Activated CD4-positive, alpha-beta T cell treated with anti-CD3 and anti-CD28 coated beads, Interleukin-2, amount 10 ng/mL, durations not matched to agents 7 days and 5 days (primary cell): Measurements from ENCODE around the gene MACIR. TPM values are rescaled to one million over a fixed set of nuclear protein-coding genes. Genes with fewer than 3 reads are reported as not detected.

Source experiments
- CTCF ChIA-PET: fragments of 350-600 bp; sonication (Branson Sonifier 250); formaldehyde crosslinking; loops from one replicate; lab custom pipeline; 2021; ENCODE audit warnings: antibody characterized with exemption; lab: Charles Lee
- POLR2A ChIA-PET: fragments of 350-600 bp; sonication (Branson Sonifier 250); formaldehyde crosslinking; loops from one replicate; lab custom pipeline; 2021; ENCODE audit warnings: antibody characterized with exemption; lab: Charles Lee
- DNase-seq: peaks from one replicate; pipeline ENCODE4 v3.0.0-alpha.2; 2020
- H3K27ac Mint-ChIP-seq: one replicate; pipeline ENCODE4 v1.8.0; 2021; ENCODE audit warnings: mild to moderate bottlenecking, moderate library complexity, mixed read lengths
- H3K27me3 Mint-ChIP-seq: one replicate; pipeline ENCODE4 v1.8.0; 2021; ENCODE audit warnings: mixed read lengths
- H3K36me3 Mint-ChIP-seq: one replicate; pipeline ENCODE4 v1.8.0; 2021; ENCODE audit warnings: low read depth, mixed read lengths
- H3K4me1 Mint-ChIP-seq: one replicate; pipeline ENCODE4 v1.8.0; 2021; ENCODE audit warnings: mixed read lengths
- H3K4me3 Mint-ChIP-seq: one replicate; pipeline ENCODE4 v1.8.0; 2021; ENCODE audit warnings: mild to moderate bottlenecking, moderate library complexity, mixed read lengths
- H3K9me3 Mint-ChIP-seq: one replicate; pipeline ENCODE4 v1.8.0; 2021; ENCODE audit warnings: mixed read lengths
- total RNA-seq, 2 experiments: library from RNA; stranded (reverse); gene quantifications; one replicate each; pipeline ENCODE4 v1.2.3, GENCODE V29; 2021

Gene MACIR
- total RNA-seq, 2 experiments from 2014 or later: 8.2 to 9.0 TPM

GRCh38 chr5:103224894-103225246 lies 33.7 kb upstream of the MACIR start:
- H3K4me3 Mint-ChIP-seq: no peak overlapping the region
- no peak for DNase-seq
- no peaks in the 10 kb centered on the region for H3K9me3 Mint-ChIP-seq
- peak overlapping the region; percentile 22 for H3K27ac Mint-ChIP-seq
- ChIA-PET POLR2A (no interaction called here), CTCF (interaction anchor here (1.1 to 3.0 kb wide), 11 partner anchors 8 to 544 kb away, joined by 3 to 21 read pairs (median 4); partner anchors contain the start of genes GIN1 and PPIP5K2)
- peaks cover under 1% of the 10 kb centered on the region for H3K36me3 Mint-ChIP-seq
- H3K4me1 Mint-ChIP-seq: peaks cover 2% of the 10 kb centered on the region
- H3K27me3 Mint-ChIP-seq: peaks cover 25% of the 10 kb centered on the region

- no peak overlapping the region for H3K4me3 Mint-ChIP-seq
These were observed 30.5 kb upstream of the MACIR start for GRCh38 chr5:103228061-103228460.

GRCh38 chr5:103228588-103228987 lies 30.0 kb upstream of the MACIR start:
- ChIA-PET CTCF (no interaction called here), POLR2A (no interaction called here)
- Mint-ChIP-seq H3K4me3 (no peak overlapping the region), H3K27me3 (peaks cover 32% of the 10 kb centered on the region), H3K4me1 (peaks cover 2% of the 10 kb centered on the region), H3K9me3 (no peaks in the 10 kb centered on the region), H3K36me3 (no peaks in the 10 kb centered on the region), H3K27ac (no peak overlapping the region)
- DNase-seq: no peak

More at GRCh38 chr5:103228061-103228460, 30.5 kb upstream of the MACIR start:
- Mint-ChIP-seq H3K4me1 (peaks cover 2% of the 10 kb centered on the region), H3K36me3 (no peaks in the 10 kb centered on the region), H3K27ac (no peak overlapping the region), H3K9me3 (no peaks in the 10 kb centered on the region), H3K27me3 (peaks cover 32% of the 10 kb centered on the region)
- ChIA-PET CTCF (no interaction called here), POLR2A (no interaction called here)
- DNase-seq: no peak

DNA sequence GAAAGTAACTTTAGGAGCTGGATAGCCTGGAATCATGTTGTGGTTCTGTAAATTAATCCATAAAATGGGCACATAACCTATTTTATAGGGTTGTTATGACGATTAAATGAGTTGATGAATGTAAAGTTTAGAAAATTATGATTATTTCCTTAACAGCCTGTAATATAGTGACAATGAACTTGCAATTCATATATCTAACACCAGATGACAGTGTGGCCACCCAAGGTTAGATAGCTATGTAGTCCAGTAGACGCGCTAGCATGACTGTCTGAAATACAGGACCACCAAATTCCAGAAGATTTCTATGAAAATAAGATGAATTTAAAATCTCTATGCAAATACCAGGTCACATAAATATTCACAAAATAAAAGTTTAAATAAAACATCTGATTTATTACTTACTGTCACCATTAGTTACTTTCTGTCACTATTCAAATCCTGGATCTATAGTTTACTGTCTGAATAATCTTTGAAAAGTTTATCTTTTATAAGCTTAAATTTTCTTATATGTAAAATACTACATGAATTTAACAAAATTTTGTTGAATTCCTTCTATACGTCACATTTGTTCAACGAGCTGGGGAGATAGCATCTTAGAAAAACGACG lies 26.1 kb upstream of the MACIR start:
- H3K36me3 Mint-ChIP-seq: no peaks in the 10 kb centered on the region
- ChIA-PET POLR2A (no interaction called here), CTCF (interaction anchor here (0.9 to 1.4 kb wide), 4 partner anchors 24 to 243 kb away, joined by 3 to 4 read pairs (median 4); no protein-coding TSS in a partner anchor)
- no peaks in the 10 kb centered on the region for H3K4me1 Mint-ChIP-seq
- no peaks in the 10 kb centered on the region for H3K9me3 Mint-ChIP-seq
- no peak overlapping the region for H3K4me3 Mint-ChIP-seq
- DNase-seq: peak; percentile 27
- no peak overlapping the region for H3K27ac Mint-ChIP-seq
- peaks cover 29% of the 10 kb centered on the region for H3K27me3 Mint-ChIP-seq

DNA sequence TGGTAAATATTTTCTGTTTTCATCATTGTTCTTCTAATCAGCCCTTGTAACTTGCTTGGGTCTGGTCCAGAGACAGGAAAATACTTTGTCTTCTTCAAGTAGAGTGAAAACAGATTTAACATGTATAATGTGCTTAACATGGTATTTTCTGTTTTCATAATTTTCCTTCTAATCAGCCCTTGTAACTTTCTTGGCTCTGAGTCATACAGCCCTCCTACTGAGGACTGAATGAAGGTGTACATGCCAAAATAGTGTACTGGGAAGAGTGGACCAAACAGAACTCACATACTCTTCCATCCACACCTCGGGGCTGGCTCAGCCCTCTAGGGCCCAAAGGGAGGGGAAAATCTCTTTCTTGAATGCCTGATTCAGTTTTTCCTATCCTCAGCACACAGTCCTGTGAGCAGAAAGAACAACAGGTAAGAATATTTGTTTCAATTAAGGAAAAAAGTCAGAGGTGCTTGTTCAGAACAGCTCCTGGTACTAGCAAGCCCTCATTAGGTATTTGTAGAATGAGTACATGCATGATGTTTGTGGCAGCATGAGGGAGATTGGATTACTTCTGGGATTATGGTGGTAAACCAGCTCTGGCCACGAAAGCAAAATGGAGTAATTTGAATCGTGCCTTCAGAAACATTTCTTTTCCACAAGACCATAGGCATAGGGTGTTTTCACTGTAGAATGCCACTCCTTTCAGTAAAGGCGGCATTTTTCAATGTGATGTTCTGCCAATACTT lies 24.2 kb upstream of the MACIR start:
- Mint-ChIP-seq H3K27me3 (peaks cover 29% of the 10 kb centered on the region), H3K36me3 (no peaks in the 10 kb centered on the region), H3K4me1 (no peaks in the 10 kb centered on the region), H3K4me3 (no peak overlapping the region), H3K9me3 (peaks cover 5% of the 10 kb centered on the region), H3K27ac (no peak overlapping the region)
- ChIA-PET POLR2A (no interaction called here), CTCF (no interaction called here)
- no peak for DNase-seq

DNA sequence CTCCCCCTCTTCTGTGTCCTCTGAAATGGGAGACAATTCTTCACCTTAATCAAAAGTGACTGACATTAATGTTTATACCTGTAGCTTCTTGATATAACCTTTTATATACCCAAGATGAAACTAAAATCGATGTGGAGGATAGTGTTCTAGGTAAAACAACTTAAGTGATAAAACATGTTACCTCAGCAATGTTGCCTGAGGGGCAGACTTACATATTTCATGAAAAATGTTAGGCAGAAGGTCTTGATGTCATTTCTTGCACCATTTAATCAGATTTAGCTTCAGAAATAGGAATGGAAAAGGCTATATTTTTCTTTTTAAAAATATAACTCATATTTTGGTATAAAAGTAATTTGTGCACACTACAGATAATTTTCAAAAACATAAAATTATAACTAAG lies 22.7 kb upstream of the MACIR start:
- Mint-ChIP-seq H3K27ac (no peak overlapping the region), H3K4me1 (no peaks in the 10 kb centered on the region), H3K27me3 (peaks cover 28% of the 10 kb centered on the region), H3K4me3 (no peak overlapping the region), H3K36me3 (no peaks in the 10 kb centered on the region), H3K9me3 (peaks cover 8% of the 10 kb centered on the region)
- POLR2A ChIA-PET: no interaction called here
- DNase-seq: no peak
- CTCF ChIA-PET: no interaction called here

DNA sequence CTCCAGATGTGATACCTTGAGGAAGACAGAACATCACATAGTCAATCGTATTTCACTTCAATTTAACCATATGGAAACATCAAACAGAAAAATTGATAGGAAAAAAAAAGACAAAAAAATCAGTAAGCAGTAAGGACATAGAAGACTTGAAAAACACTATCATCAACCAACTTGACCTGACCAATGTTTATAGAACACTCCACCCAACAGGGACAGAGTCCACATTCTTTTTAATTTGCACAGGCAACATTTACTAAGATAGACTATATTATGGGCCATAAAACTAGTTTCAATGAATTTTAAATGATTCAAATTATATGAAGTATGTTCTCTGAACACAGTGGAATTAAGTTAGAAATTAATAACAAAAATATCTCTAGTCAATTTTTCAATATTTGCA lies 20.8 kb upstream of the MACIR start:
- Mint-ChIP-seq H3K36me3 (no peaks in the 10 kb centered on the region), H3K4me1 (no peaks in the 10 kb centered on the region), H3K4me3 (no peak overlapping the region), H3K27ac (no peak overlapping the region), H3K27me3 (peaks cover 35% of the 10 kb centered on the region), H3K9me3 (peaks cover 10% of the 10 kb centered on the region)
- CTCF ChIA-PET: no interaction called here
- POLR2A ChIA-PET: no interaction called here
- DNase-seq: no peak

DNA sequence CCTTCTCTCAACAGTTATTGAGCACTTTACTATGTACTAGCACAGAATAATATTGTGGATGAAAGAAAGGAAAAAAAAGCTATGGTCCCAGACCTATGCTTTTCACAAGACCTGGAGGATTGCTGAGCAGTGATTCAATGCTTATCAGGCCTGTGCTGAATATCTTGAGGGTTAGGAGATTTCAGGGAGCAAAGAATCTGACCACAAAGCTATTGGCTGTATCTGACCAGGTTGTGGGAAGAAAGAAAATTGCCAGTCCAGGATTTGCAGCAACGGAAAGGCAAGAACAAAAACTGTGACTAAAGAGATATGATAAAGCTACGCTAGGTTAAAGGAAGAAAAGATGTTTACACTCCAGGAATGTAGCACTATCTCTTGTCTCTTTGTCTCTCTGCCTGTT lies 14.9 kb upstream of the MACIR start:
- peaks cover 60% of the 10 kb centered on the region for H3K27me3 Mint-ChIP-seq
- H3K27ac Mint-ChIP-seq: no peak overlapping the region
- H3K9me3 Mint-ChIP-seq: peaks cover 12% of the 10 kb centered on the region
- CTCF ChIA-PET: interaction anchor here (0.7 kb wide), 1 partner anchor 351 kb away, joined by 4 read pairs; no protein-coding TSS in a partner anchor
- no peaks in the 10 kb centered on the region for H3K36me3 Mint-ChIP-seq
- H3K4me3 Mint-ChIP-seq: no peak overlapping the region
- POLR2A ChIA-PET: no interaction called here
- no peak for DNase-seq
- peaks cover 11% of the 10 kb centered on the region for H3K4me1 Mint-ChIP-seq

DNA sequence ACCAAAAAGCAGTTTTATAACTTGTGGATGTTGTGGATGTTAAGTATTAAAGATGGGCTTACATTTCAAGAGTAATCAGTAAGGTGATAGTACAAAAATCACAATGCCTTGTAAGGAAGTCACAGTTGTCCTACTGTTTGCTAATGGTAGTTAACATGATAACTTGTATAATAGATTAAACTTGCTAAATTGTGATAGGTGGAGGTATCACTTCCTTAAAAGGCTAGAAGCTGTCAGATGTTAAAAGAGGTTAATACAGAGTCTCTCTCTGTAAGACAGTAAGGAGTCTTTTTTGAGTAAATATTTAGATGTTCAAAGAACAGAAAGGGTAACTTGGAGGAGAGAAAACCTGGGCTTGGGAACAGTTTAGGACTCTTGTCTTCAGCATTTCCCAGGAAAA lies 14.2 kb upstream of the MACIR start:
- DNase-seq: no peak
- POLR2A ChIA-PET: no interaction called here
- Mint-ChIP-seq H3K36me3 (no peaks in the 10 kb centered on the region), H3K9me3 (peaks cover 8% of the 10 kb centered on the region), H3K27ac (no peak overlapping the region), H3K4me1 (peaks cover 11% of the 10 kb centered on the region), H3K27me3 (peaks cover 61% of the 10 kb centered on the region), H3K4me3 (no peak overlapping the region)
- CTCF ChIA-PET: no interaction called here

DNA sequence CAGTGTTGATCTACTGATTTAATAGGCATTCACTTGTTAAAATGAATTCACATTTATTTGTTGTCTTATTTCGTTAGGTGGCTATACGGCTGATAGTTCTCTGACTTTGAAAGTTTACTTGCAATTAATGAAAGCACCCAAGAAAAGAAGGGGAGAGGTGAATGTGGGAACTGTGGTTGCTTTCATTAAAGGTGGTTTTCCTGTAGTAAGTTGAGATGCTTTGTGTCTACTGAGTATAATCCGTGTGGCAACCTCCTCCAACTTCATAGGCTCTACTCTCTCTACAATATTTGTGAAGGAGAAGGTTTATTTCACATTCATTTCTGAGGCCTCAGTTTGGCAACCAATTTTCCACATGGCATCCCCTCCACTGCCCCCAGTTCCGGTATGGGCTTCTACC lies 12.8 kb upstream of the MACIR start:
- H3K27me3 Mint-ChIP-seq: peaks cover 67% of the 10 kb centered on the region
- H3K4me1 Mint-ChIP-seq: peaks cover 11% of the 10 kb centered on the region
- POLR2A ChIA-PET: no interaction called here

DNA sequence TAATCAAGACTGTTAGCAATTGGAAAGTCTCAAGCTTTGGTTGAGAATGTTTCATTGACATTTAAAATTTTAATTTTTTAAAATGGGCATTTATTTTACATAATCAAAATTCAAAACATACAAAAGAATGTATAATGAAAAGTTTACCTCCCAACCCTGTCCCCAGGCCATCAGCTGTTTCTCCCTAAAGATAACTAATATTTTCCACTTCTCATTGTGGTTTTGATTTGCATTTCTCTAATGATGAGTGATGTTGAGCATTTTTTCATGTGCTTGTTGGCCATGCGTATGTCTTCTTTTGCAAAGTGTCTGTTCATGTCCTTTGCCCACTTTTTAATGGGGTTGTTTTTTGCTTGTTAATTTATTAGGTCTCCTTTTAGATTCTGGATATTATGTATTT lies 11.4 kb upstream of the MACIR start:
- Mint-ChIP-seq H3K9me3 (peaks cover 4% of the 10 kb centered on the region), H3K27ac (no peak overlapping the region), H3K4me3 (no peak overlapping the region), H3K27me3 (peaks cover 69% of the 10 kb centered on the region), H3K36me3 (no peaks in the 10 kb centered on the region), H3K4me1 (peaks cover 11% of the 10 kb centered on the region)
- DNase-seq: no peak
- CTCF ChIA-PET: interaction anchor here (1.1 kb wide), 1 partner anchor 13 kb away, joined by 3 read pairs; no protein-coding TSS in a partner anchor
- POLR2A ChIA-PET: no interaction called here

More for the DNA sequence above, 12.8 kb upstream of the MACIR start:
- CTCF ChIA-PET: interaction anchor here (1.1 kb wide), 1 partner anchor 14 kb away, joined by 3 read pairs; no protein-coding TSS in a partner anchor
- H3K27ac Mint-ChIP-seq: no peak overlapping the region
- H3K9me3 Mint-ChIP-seq: peaks cover 5% of the 10 kb centered on the region
- DNase-seq: peak; percentile 26
- H3K36me3 Mint-ChIP-seq: no peaks in the 10 kb centered on the region
- no peak overlapping the region for H3K4me3 Mint-ChIP-seq

GRCh38 chr5:103249068-103249467 lies 9.5 kb upstream of the MACIR start:
- no peak overlapping the region for H3K4me3 Mint-ChIP-seq
- H3K27me3 Mint-ChIP-seq: peaks cover 61% of the 10 kb centered on the region
- peaks cover 3% of the 10 kb centered on the region for H3K9me3 Mint-ChIP-seq
- POLR2A ChIA-PET: no interaction called here
- CTCF ChIA-PET: no interaction called here
- H3K27ac Mint-ChIP-seq: no peak overlapping the region
- no peaks in the 10 kb centered on the region for H3K36me3 Mint-ChIP-seq
- DNase-seq: no peak
- H3K4me1 Mint-ChIP-seq: peaks cover 11% of the 10 kb centered on the region

GRCh38 chr5:103254921-103255320 lies 3.6 kb upstream of the MACIR start:
- DNase-seq: no peak
- CTCF ChIA-PET: no interaction called here

More at GRCh38 chr5:103254921-103255320, 3.6 kb upstream of the MACIR start:
- peaks cover 5% of the 10 kb centered on the region for H3K4me1 Mint-ChIP-seq
- no peak overlapping the region for H3K4me3 Mint-ChIP-seq
- peaks cover 1% of the 10 kb centered on the region for H3K36me3 Mint-ChIP-seq
- POLR2A ChIA-PET: no interaction called here
- H3K9me3 Mint-ChIP-seq: no peaks in the 10 kb centered on the region
- H3K27ac Mint-ChIP-seq: no peak overlapping the region
- peaks cover 25% of the 10 kb centered on the region for H3K27me3 Mint-ChIP-seq
